NT2/D1 (cell line): ENCODE measurements around the gene RNF149.

ENCODE experiments used
- DNase-seq: peaks from one replicate; pipeline ENCODE4 v3.0.0-alpha.2; 2011; ENCODE audit warnings: low read depth, low spot score
- H3K27me3 ChIP-seq: 2 replicates; pipeline ENCODE4 v1.6.0; 2011; ENCODE audit warnings: mild to moderate bottlenecking; ENCODE audit not compliant: insufficient read length, insufficient read depth
- H3K36me3 ChIP-seq: 2 replicates; pipeline ENCODE4 v1.6.1; 2011; ENCODE audit warnings: mild to moderate bottlenecking, low read length, mixed read lengths; ENCODE audit not compliant: insufficient read depth, insufficient read length
- H3K4me1 ChIP-seq: 2 replicates; pipeline ENCODE4 v1.5.1; 2011; ENCODE audit not compliant: insufficient read depth, insufficient read length
- H3K4me3 ChIP-seq: 2 replicates; pipeline ENCODE4 v1.5.1; 2011; ENCODE audit warnings: low read depth; ENCODE audit not compliant: insufficient read length
- H3K9ac ChIP-seq: 2 replicates; pipeline ENCODE4 v1.6.0; 2011; ENCODE audit warnings: low read depth; ENCODE audit not compliant: insufficient read length
- H3K9me3 ChIP-seq: 2 replicates; pipeline ENCODE4 v1.5.1; 2011; ENCODE audit warnings: mild to moderate bottlenecking, low read length; ENCODE audit not compliant: insufficient read depth
- SUZ12 ChIP-seq: IDR thresholded peaks from 2 replicates; pipeline ENCODE4 v1.6.1; 2011; ENCODE audit not compliant: insufficient read length, insufficient read depth; ENCODE audit errors: extremely low read depth
- YY1 ChIP-seq: IDR thresholded peaks from 2 replicates; pipeline ENCODE4 v1.6.1; 2011; ENCODE audit not compliant: insufficient read length, insufficient read depth
- ZNF274 ChIP-seq: IDR thresholded peaks from 2 replicates; pipeline ENCODE4 v1.6.1; 2011; ENCODE audit warnings: mild to moderate bottlenecking, low read depth, low read length

RNF149 gene

GRCh38 chr2:101264360-101264939 lies 44.1 kb downstream of the RNF149 start:
- Histone ChIP-seq H3K27me3 (no peaks in the 10 kb centered on the region), H3K36me3 (peaks cover 93% of the 10 kb centered on the region), H3K4me3 (no peak overlapping the region), H3K9ac (no peak overlapping the region), H3K9me3 (no peaks in the 10 kb centered on the region), H3K4me1 (no peaks in the 10 kb centered on the region)
- TF ChIP-seq YY1 (no peak), SUZ12 (no peak), ZNF274 (no peak)
- DNase-seq: no peak

GRCh38 chr2:101263377-101263800 lies 45.1 kb downstream of the RNF149 start:
- Histone ChIP-seq H3K36me3 (peaks cover 93% of the 10 kb centered on the region), H3K9ac (no peak overlapping the region), H3K9me3 (no peaks in the 10 kb centered on the region), H3K4me1 (no peaks in the 10 kb centered on the region), H3K4me3 (no peak overlapping the region), H3K27me3 (no peaks in the 10 kb centered on the region)
- no peak for DNase-seq
- no peak for TF ChIP-seq YY1
- no peak for TF ChIP-seq ZNF274
- no peak for TF ChIP-seq SUZ12

GRCh38 chr2:101262142-101262541 lies 46.4 kb downstream of the RNF149 start:
- Histone ChIP-seq H3K4me3 (no peak overlapping the region), H3K9ac (no peak overlapping the region), H3K4me1 (no peaks in the 10 kb centered on the region), H3K36me3 (peaks cover 89% of the 10 kb centered on the region), H3K9me3 (no peaks in the 10 kb centered on the region), H3K27me3 (no peaks in the 10 kb centered on the region)
- TF ChIP-seq YY1: no peak
- TF ChIP-seq ZNF274: no peak
- no peak for TF ChIP-seq SUZ12
- no peak for DNase-seq

- Histone ChIP-seq H3K27me3 (no peaks in the 10 kb centered on the region), H3K9ac (no peak overlapping the region), H3K36me3 (peaks cover 62% of the 10 kb centered on the region), H3K4me3 (no peak overlapping the region), H3K4me1 (peaks cover 5% of the 10 kb centered on the region), H3K9me3 (no peaks in the 10 kb centered on the region)
- no peak for TF ChIP-seq YY1
- no peak for TF ChIP-seq ZNF274
- no peak for TF ChIP-seq SUZ12
- DNase-seq: no peak
Measured at GRCh38 chr2:101258804-101259203, 49.7 kb downstream of the RNF149 start.

GRCh38 chr2:101256316-101256715 lies 52.2 kb downstream of the RNF149 start:
- no peak overlapping the region for H3K9ac ChIP-seq
- H3K4me3 ChIP-seq: no peak overlapping the region
- TF ChIP-seq ZNF274 (no peak), YY1 (no peak), SUZ12 (no peak)
- peaks cover 5% of the 10 kb centered on the region for H3K4me1 ChIP-seq
- no peaks in the 10 kb centered on the region for H3K27me3 ChIP-seq
- DNase-seq: no peak
- H3K36me3 ChIP-seq: peaks cover 40% of the 10 kb centered on the region
- no peaks in the 10 kb centered on the region for H3K9me3 ChIP-seq

GRCh38 chr2:101255501-101255900 lies 53.0 kb downstream of the RNF149 start:
- peaks cover 5% of the 10 kb centered on the region for H3K4me1 ChIP-seq
- H3K27me3 ChIP-seq: no peaks in the 10 kb centered on the region
- DNase-seq: no peak
- H3K36me3 ChIP-seq: peaks cover 34% of the 10 kb centered on the region
- H3K4me3 ChIP-seq: no peak overlapping the region
- H3K9ac ChIP-seq: no peak overlapping the region
- TF ChIP-seq ZNF274 (no peak), YY1 (no peak), SUZ12 (no peak)
- H3K9me3 ChIP-seq: no peaks in the 10 kb centered on the region

- Histone ChIP-seq H3K9me3 (0 out of 2 replicates have a peak, but pooled peaks cover 3% of the 10 kb centered on the region), H3K27me3 (no peaks in the 10 kb centered on the region), H3K9ac (peak overlapping the region; percentile 99), H3K4me1 (peaks cover 5% of the 10 kb centered on the region), H3K36me3 (peaks cover 18% of the 10 kb centered on the region), H3K4me3 (peak overlapping the region; percentile 99)
- TF ChIP-seq YY1: no peak
- TF ChIP-seq SUZ12: no peak
- no peak for TF ChIP-seq ZNF274
- no peak for DNase-seq
Measured at GRCh38 chr2:101253703-101254450, 54.6 kb downstream of the RNF149 start.
